IPS DF 4.7 (cell line): ENCODE measurements around the gene NRIP2.
"Not testable (repeated sequence)": the region's sequence is repeated elsewhere in the genome, so short reads cannot be mapped to it uniquely, and the experiment has no call there.

Source experiments
- DNase-seq: peaks from one replicate; pipeline ENCODE4 v3.0.0-alpha.2; 2013; ENCODE audit warnings: low spot score; ENCODE audit errors: extremely low read depth

NRIP2 gene

GRCh38 chr12:2834581-2835491, at the start of gene NRIP2:
NRIP2 (minus strand) TSS chr12:2835035; CDS start chr12:2834983, 52 bp downstream.
- no peak for DNase-seq

- no peak for DNase-seq
Observed at GRCh38 chr12:2879853-2880252, 45.0 kb upstream of the NRIP2 start.

GRCh38 chr12:2877953-2878732, 43.3 kb upstream of the NRIP2 start:
- no peak for DNase-seq

- no peak for DNase-seq
Observed at GRCh38 chr12:2877047-2877952, 42.5 kb upstream of the NRIP2 start, which contains the start of the genes FOXM1 and RHNO1. FOXM1 (minus strand) TSS chr12:2877174; CDS start chr12:2874478, 2,696 bp downstream. RHNO1 (plus strand) TSS chr12:2877223; CDS start chr12:2885367, 8,144 bp downstream.

GRCh38 chr12:2876431-2877046, 41.7 kb upstream of the NRIP2 start:
- no peak for DNase-seq

- DNase-seq, result not testable (repeated sequence)
Observed at GRCh38 chr12:2868986-2869632, 34.3 kb upstream of the NRIP2 start.

- DNase-seq, result no peak
Observed at GRCh38 chr12:2864198-2864597, 29.4 kb upstream of the NRIP2 start.

GRCh38 chr12:2863402-2863801, 28.6 kb upstream of the NRIP2 start:
- DNase-seq, result not testable (repeated sequence)

- DNase-seq, result no peak
Observed at GRCh38 chr12:2862876-2863275, 28.0 kb upstream of the NRIP2 start.

- no peak for DNase-seq
Observed at GRCh38 chr12:2860170-2860569, 25.3 kb upstream of the NRIP2 start.

GRCh38 chr12:2858944-2859421, 24.1 kb upstream of the NRIP2 start:
- no peak for DNase-seq

- DNase-seq, result no peak
Observed at GRCh38 chr12:2858334-2858733, 23.5 kb upstream of the NRIP2 start.

- no peak for DNase-seq
Observed at GRCh38 chr12:2857576-2857975, 22.7 kb upstream of the NRIP2 start.

GRCh38 chr12:2857021-2857431, 22.2 kb upstream of the NRIP2 start, which contains the start of gene TEX52:
TEX52 (minus strand) TSS chr12:2857039; CDS start chr12:2857026, 13 bp downstream.
- no peak for DNase-seq

GRCh38 chr12:2856051-2856450, 21.2 kb upstream of the NRIP2 start:
- no peak for DNase-seq

- no peak for DNase-seq
Observed at GRCh38 chr12:2855546-2855945, 20.7 kb upstream of the NRIP2 start.

- no peak for DNase-seq
Observed at GRCh38 chr12:2854669-2855453, 20.0 kb upstream of the NRIP2 start.

- peak; percentile 82 for DNase-seq
Observed at GRCh38 chr12:2853626-2854025, 18.8 kb upstream of the NRIP2 start.

- no peak for DNase-seq
Observed at GRCh38 chr12:2851931-2852330, 17.1 kb upstream of the NRIP2 start.
